HepG2 (cell line): ENCODE data around the gene FXYD1. TPM values are rescaled to one million over a fixed set of nuclear protein-coding genes. Genes with fewer than 3 reads are reported as not detected.

Experiments
- ATAC-seq: fragments of 200-7000 bp; cut with Tn5 transposase; 3 replicates; pipeline ENCODE4 v1.9.1; 2020; ENCODE audit warnings: mild to moderate bottlenecking, moderate library complexity
- BruUV-seq: library from RNA; stranded (reverse); fragments of 400-500 nt; replicated peaks from 2 replicates; lab custom pipeline; 2021; lab: Mats Ljungman, UMichigan
- CTCF ChIA-PET: fragments of 300-600 bp; formaldehyde crosslinking; extraction: SDS; loops from one replicate; lab custom pipeline; 2021; ENCODE audit warnings: low total read pairs, inconsistent platforms, low intra/inter-chr PET ratio; lab: Yijun Ruan, JAX
- POLR2A ChIA-PET: fragments of 350-600 bp; sonication (Branson Sonifier 250); formaldehyde crosslinking; loops from one replicate; lab custom pipeline; 2020; ENCODE audit warnings: antibody characterized with exemption, inconsistent platforms; lab: Yijun Ruan, JAX
- DNase-seq: peaks from one replicate; pipeline ENCODE4 v3.0.0-alpha.2; 2015; ENCODE audit warnings: low spot score
- FAIRE-seq: peaks from 3 replicates; lab custom pipeline; 2011; peaks lifted over from hg19 to GRCh38; lab: Jason Lieb, UNC
- H2AFZ ChIP-seq: one replicate; pipeline ENCODE4 v1.6.1; 2011; ENCODE audit warnings: low read length, inconsistent platforms
- H3K27ac ChIP-seq: fragments of 300-600 bp; 3 replicates; pipeline ENCODE4 v1.8.0; 2011; ENCODE audit warnings: mixed run types, mild to moderate bottlenecking, mixed read lengths, low read length, inconsistent platforms; ENCODE audit not compliant: insufficient read depth; ENCODE audit errors: extremely low read length
- H3K27me3 ChIP-seq, 2 experiments: fragments of 200-600 bp in 1 of 2; 2 replicates in 1 of 2; 3 replicates in 1 of 2; pipeline versions ENCODE4 v1.6.0 to v1.8.0; 2011; ENCODE audit warnings: low read length in 2 of 2, mild to moderate bottlenecking in 2 of 2, moderate library complexity in 2 of 2, inconsistent platforms in 1 of 2; ENCODE audit not compliant: insufficient read depth in 2 of 2, control insufficient read depth in 1 of 2
- H3K36me3 ChIP-seq, 2 experiments: fragments of 200-600 bp in 1 of 2; replicated peaks in 1 of 2; 2 replicates in 1 of 2; 3 replicates in 1 of 2; pipeline versions ENCODE4 v1.5.1 to v1.8.0; 2011; ENCODE audit warnings: low read length in 2 of 2, inconsistent platforms in 1 of 2; ENCODE audit not compliant: insufficient read depth in 2 of 2, control insufficient read depth in 1 of 2
- H3K4me1 ChIP-seq: 2 replicates; pipeline ENCODE4 v1.5.1; 2012; ENCODE audit warnings: low read length, inconsistent platforms; ENCODE audit not compliant: insufficient read depth
- H3K4me2 ChIP-seq: 2 replicates; pipeline ENCODE4 v1.6.0; 2011; ENCODE audit warnings: low read depth, low read length, inconsistent platforms
- H3K4me3 ChIP-seq, 3 experiments: fragments of 200-600 bp in 1 of 3; sonication (generic), shearing (Covaris generic) in 1 of 3; replicated peaks in 1 of 3; 2 replicates each; pipeline ENCODE4 v1.5.1; 2011 to 2016; ENCODE audit warnings: low read length in 3 of 3, inconsistent platforms in 2 of 3, low read depth in 2 of 3, mild to moderate bottlenecking in 2 of 3, control low read depth in 1 of 3, mixed read lengths in 1 of 3; ENCODE audit not compliant: insufficient read depth in 1 of 3
- H3K79me2 ChIP-seq: one replicate; pipeline ENCODE4 v1.6.1; 2011; ENCODE audit warnings: low read length, inconsistent platforms; ENCODE audit not compliant: insufficient read depth
- H3K9ac ChIP-seq: 2 replicates; pipeline ENCODE4 v1.6.0; 2011; ENCODE audit warnings: mild to moderate bottlenecking, low read depth, low read length, inconsistent platforms; ENCODE audit not compliant: insufficient read depth
- H3K9me3 ChIP-seq: 2 replicates; pipeline ENCODE4 v1.5.1; 2012; ENCODE audit warnings: mild to moderate bottlenecking, low read length
- H4K20me1 ChIP-seq: 2 replicates; pipeline ENCODE4 v1.6.0; 2011; ENCODE audit warnings: inconsistent platforms, mild to moderate bottlenecking, low read length, moderate library complexity; ENCODE audit not compliant: insufficient read depth
- EZH2 ChIP-seq: conservative IDR thresholded peaks from 2 replicates; pipeline ENCODE4 v1.6.1; 2012; ENCODE audit warnings: mild to moderate bottlenecking, low read depth, low read length, moderate library complexity
- ZNF337 ChIP-seq: sonication (generic); formaldehyde crosslinking; IDR thresholded peaks from 2 replicates; pipeline ENCODE4 v1.5.1; 2020; ENCODE audit warnings: missing genetic modification reagents, low read depth, mild to moderate bottlenecking, borderline replicate concordance
- ZNF784 ChIP-seq: sonication (generic); formaldehyde crosslinking; IDR thresholded peaks from 2 replicates; pipeline ENCODE4 v1.5.1; 2020; ENCODE audit warnings: missing genetic modification reagents, mild to moderate bottlenecking, borderline replicate concordance
- whole genome bisulfite sequencing: methylation state at CpG from one replicate; pipeline ENCODE4 v1.1.6; 2017; ENCODE audit warnings: low lambda C conversion rate; 5-methylcytosine and 5-hydroxymethylcytosine counted together
- in situ Hi-C: cut with HindIII; loops from 2 replicates; pipeline ENCODE4 v1.10.0; 2017; ENCODE audit warnings: low pct_unique_long_range_greater_than_20kb; ENCODE audit not compliant: extremely low pct_ligation_motif_present
- intact Hi-C: fragments of 100-400 bp; cut with micrococcal nuclease; formaldehyde crosslinking; loops from one replicate; pipeline ENCODE4 v1.10.0; 2022; ENCODE audit not compliant: unreplicated experiment
- polyA plus RNA-seq, 8 experiments: library from polyadenylated mRNA; depleted of rRNA in 3 of 8; stranded (reverse) in 7 of 8; unstranded in 1 of 8; fragments of >200 nt; fragmentation: Illumina TruSeq in 4 of 8; extraction: Trizol in 4 of 8; gene quantifications; 2 replicates each; pipeline versions ENCODE4 v1.2.1 to v1.2.3, GENCODE V29; 2011 to 2016; ENCODE audit warnings: low read depth in 4 of 8, missing spikeins in 1 of 8, mixed read lengths in 1 of 8; ENCODE audit not compliant: insufficient read depth in 1 of 8
- total RNA-seq, 5 experiments: library from RNA; depleted of rRNA; stranded (reverse); fragments of >200 nt; fragmentation: Illumina TruSeq; extraction: Trizol; gene quantifications; 2 replicates each; pipeline ENCODE4 v1.2.3, GENCODE V29; 2016; ENCODE audit warnings: low read depth in 1 of 5
- TF ChIP-seq, protein P1 (sequence below): sonication (generic); formaldehyde crosslinking; IDR thresholded peaks from 2 replicates; pipeline ENCODE4 v1.8.1; 2023; ENCODE audit warnings: mild to moderate bottlenecking, missing genetic modification reagents
- TF ChIP-seq, protein P2 (sequence below): sonication (generic); formaldehyde crosslinking; IDR thresholded peaks from one replicate; pipeline ENCODE4 v1.5.1; 2020; ENCODE audit warnings: mild to moderate bottlenecking, missing genetic modification reagents; ENCODE audit errors: not compliant biosample characterization

Gene FXYD1
- total and polyA plus RNA-seq, 2 of the 13 experiments (the other 11 are each of a cell fraction or from before 2014, with no cell fraction given): 31.2 TPM; not detected in 1

DNA sequence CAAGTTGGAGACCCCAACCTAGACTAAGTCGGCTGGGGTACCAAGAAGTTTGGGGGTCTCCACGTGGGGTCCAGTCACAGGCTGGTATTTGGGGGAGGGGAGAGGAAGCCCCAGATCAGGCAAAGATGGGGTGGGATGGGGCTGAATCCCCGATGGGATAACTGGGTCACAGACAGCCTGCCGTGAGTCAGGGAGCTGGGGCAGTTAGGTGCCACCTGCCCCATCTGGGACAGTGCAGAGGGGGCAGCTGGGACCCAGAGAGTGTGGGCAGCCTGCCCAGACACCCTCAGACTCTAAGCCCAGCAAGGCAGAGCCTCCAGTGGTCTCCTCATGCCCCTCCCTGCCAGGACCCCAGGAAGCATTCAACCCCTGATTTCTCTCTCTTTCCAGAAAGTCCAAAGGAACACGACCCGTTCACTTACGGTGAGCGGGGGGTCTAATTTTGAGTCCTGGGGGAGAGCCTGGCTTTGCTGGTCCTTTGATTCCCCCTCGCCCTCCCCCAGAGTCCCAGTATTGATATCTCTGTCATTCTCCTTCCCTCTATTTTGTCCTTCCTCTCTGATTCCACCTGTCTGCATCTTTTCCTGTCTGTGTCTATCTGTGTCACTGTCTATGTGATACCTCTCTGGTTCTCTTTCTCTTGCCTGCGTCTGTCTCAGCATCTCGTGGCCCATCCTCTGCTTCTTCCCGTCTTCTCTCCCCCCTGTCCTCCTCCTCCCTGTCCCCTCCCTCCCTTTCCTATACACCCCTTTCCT is 1.8 kb downstream of the FXYD1 start:
- CTCF ChIA-PET: no interaction called here
- no peak for DNase-seq
- H3K36me3 ChIP-seq: no peaks in the 10 kb centered on the region
- POLR2A ChIA-PET: interaction anchor here (0.8 kb wide), 1 partner anchor 236 kb away, joined by 3 read pairs; no protein-coding TSS in a partner anchor
- peak overlapping the region; percentile 100 for H3K4me2 ChIP-seq
- peaks cover 55% of the 10 kb centered on the region for H3K4me1 ChIP-seq
- H3K9me3 ChIP-seq: no peaks in the 10 kb centered on the region
- H3K27me3 ChIP-seq: no peaks in the 10 kb centered on the region; a peak in 1 of 5 replicates
- intact Hi-C loops (no loop called here), in situ Hi-C loops (no loop called here)
- peak overlapping the region; percentile 64 to 81 (median 68) for H3K4me3 ChIP-seq
- no peak overlapping the region for H2AFZ ChIP-seq
- peak overlapping the region; percentile 72; the same call in 1 of the 2 replicates for H3K9ac ChIP-seq
- BruUV-seq: no TSS peak
- no peaks in the 10 kb centered on the region for H4K20me1 ChIP-seq
- no peaks in the 10 kb centered on the region for H3K79me2 ChIP-seq
- WGBS: 47% methylated on average over 10 of the region's 12 CpGs
- no peak for ATAC-seq
- no peak for FAIRE-seq
- H3K27ac ChIP-seq: no peak overlapping the region
- 0 out of 2 replicates have a peak, but pooled peaks have one; percentile 27 for TF ChIP-seq ZNF337 (CRISPR knock-in tag)
- TF ChIP-seq EZH2: no peak
- TF ChIP-seq, protein P1, sequence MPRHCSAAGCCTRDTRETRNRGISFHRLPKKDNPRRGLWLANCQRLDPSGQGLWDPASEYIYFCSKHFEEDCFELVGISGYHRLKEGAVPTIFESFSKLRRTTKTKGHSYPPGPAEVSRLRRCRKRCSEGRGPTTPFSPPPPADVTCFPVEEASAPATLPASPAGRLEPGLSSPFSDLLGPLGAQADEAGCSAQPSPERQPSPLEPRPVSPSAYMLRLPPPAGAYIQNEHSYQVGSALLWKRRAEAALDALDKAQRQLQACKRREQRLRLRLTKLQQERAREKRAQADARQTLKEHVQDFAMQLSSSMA (CRISPR knock-in tag): no peak
- TF ChIP-seq ZNF784 (CRISPR knock-in tag): 0 out of 2 replicates have a peak, but pooled peaks have one; percentile 35
- TF ChIP-seq, protein P2, sequence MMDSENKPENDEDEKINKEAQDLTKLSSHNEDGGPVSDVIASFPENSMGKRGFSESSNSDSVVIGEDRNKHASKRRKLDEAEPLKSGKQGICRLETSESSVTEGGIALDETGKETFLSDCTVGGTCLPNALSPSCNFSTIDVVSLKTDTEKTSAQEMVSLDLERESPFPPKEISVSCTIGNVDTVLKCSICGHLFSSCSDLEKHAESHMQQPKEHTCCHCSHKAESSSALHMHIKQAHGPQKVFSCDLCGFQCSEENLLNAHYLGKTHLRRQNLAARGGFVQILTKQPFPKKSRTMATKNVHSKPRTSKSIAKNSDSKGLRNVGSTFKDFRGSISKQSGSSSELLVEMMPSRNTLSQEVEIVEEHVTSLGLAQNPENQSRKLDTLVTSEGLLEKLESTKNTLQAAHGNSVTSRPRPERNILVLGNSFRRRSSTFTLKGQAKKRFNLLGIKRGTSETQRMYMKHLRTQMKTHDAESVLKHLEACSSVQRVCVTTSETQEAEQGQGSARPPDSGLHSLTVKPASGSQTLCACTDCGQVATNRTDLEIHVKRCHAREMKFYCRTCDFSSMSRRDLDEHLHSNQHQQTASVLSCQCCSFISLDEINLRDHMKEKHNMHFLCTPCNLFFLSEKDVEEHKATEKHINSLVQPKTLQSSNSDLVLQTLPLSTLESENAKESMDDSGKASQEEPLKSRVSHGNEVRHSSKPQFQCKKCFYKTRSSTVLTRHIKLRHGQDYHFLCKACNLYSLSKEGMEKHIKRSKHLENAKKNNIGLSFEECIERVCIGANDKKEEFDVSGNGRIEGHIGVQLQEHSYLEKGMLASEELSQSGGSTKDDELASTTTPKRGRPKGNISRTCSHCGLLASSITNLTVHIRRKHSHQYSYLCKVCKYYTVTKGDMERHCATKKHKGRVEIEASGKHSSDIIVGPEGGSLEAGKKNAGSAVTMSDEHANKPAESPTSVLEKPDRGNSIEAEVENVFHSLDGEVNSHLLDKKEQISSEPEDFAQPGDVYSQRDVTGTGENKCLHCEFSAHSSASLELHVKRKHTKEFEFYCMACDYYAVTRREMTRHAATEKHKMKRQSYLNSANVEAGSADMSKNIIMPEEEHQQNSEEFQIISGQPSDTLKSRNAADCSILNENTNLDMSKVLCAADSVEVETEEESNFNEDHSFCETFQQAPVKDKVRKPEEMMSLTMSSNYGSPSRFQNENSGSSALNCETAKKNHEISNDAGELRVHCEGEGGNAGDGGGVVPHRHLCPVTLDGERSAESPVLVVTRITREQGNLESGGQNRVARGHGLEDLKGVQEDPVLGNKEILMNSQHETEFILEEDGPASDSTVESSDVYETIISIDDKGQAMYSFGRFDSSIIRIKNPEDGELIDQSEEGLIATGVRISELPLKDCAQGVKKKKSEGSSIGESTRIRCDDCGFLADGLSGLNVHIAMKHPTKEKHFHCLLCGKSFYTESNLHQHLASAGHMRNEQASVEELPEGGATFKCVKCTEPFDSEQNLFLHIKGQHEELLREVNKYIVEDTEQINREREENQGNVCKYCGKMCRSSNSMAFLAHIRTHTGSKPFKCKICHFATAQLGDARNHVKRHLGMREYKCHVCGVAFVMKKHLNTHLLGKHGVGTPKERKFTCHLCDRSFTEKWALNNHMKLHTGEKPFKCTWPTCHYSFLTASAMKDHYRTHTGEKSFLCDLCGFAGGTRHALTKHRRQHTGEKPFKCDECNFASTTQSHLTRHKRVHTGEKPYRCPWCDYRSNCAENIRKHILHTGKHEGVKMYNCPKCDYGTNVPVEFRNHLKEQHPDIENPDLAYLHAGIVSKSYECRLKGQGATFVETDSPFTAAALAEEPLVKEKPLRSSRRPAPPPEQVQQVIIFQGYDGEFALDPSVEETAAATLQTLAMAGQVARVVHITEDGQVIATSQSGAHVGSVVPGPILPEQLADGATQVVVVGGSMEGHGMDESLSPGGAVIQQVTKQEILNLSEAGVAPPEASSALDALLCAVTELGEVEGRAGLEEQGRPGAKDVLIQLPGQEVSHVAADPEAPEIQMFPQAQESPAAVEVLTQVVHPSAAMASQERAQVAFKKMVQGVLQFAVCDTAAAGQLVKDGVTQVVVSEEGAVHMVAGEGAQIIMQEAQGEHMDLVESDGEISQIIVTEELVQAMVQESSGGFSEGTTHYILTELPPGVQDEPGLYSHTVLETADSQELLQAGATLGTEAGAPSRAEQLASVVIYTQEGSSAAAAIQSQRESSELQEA (CRISPR knock-in tag): peak; percentile 17
- TF ChIP-seq, all 625 proteins: peak for 3
